Natural killer cell (primary cell): Measurements from ENCODE around the gene COPS9. TPM values are rescaled to one million over a fixed set of nuclear protein-coding genes. Genes with fewer than 3 reads are reported as not detected.
A peak's percentile ranks its signal among the peaks of the same experiment; 100 is the strongest.

Experiments
- ATAC-seq, 3 donors: fragments of 150-1000 bp in 2 of 3; fragments of 200-7000 bp in 1 of 3; cut with Tn5 transposase; 1 replicate in 1 of 3; 2 replicates in 2 of 3; pipeline ENCODE4 v1.10.0; 2021; ENCODE audit warnings: mild to moderate bottlenecking in 2 of 3, moderate library complexity in 2 of 3
- DNase-seq, 2 donors: peaks; one replicate each; pipeline versions ENCODE4 v3.0.0 to v3.0.0-alpha.2; 2013 to 2021; ENCODE audit warnings: mixed read lengths in 1 of 2
- H3K27ac ChIP-seq: one replicate; pipeline ENCODE4 v1.5.1; 2013; ENCODE audit warnings: mild to moderate bottlenecking, low read length
- H3K27me3 ChIP-seq: one replicate; pipeline ENCODE4 v1.6.1; 2013; ENCODE audit warnings: low read length; ENCODE audit not compliant: control insufficient read depth, insufficient read depth
- H3K36me3 ChIP-seq: one replicate; pipeline ENCODE4 v1.6.1; 2013; ENCODE audit warnings: low read length; ENCODE audit not compliant: control insufficient read depth, insufficient read depth
- H3K4me1 ChIP-seq: one replicate; pipeline ENCODE4 v1.6.1; 2013; ENCODE audit warnings: low read length; ENCODE audit not compliant: control insufficient read depth, insufficient read depth
- H3K4me3 ChIP-seq: one replicate; pipeline ENCODE4 v1.5.1; 2013; ENCODE audit warnings: low read length
- H3K9me3 ChIP-seq: one replicate; pipeline ENCODE4 v1.6.1; 2013; ENCODE audit warnings: low read length; ENCODE audit not compliant: control insufficient read depth, insufficient read depth
- H3K27ac Mint-ChIP-seq, 2 donors: one replicate each; pipeline ENCODE4 v1.8.0; 2022; ENCODE audit warnings: mild to moderate bottlenecking in 2 of 2, mixed read lengths in 2 of 2, moderate library complexity in 1 of 2
- H3K27me3 Mint-ChIP-seq, 2 donors: one replicate each; pipeline ENCODE4 v1.8.0; 2022; ENCODE audit warnings: low read depth in 2 of 2, mixed read lengths in 2 of 2
- H3K36me3 Mint-ChIP-seq: one replicate; pipeline ENCODE4 v1.8.0; 2022; ENCODE audit warnings: mixed read lengths
- H3K4me1 Mint-ChIP-seq, 2 donors: one replicate each; pipeline ENCODE4 v1.8.0; 2022; ENCODE audit warnings: mixed read lengths in 2 of 2
- H3K4me3 Mint-ChIP-seq: one replicate; pipeline ENCODE4 v1.8.0; 2022; ENCODE audit warnings: mild to moderate bottlenecking, moderate library complexity, mixed read lengths
- H3K9me3 Mint-ChIP-seq, 2 donors: one replicate each; pipeline ENCODE4 v1.8.0; 2022; ENCODE audit warnings: mixed read lengths in 2 of 2
- CTCF ChIP-seq: fragments of 200-600 bp; IDR thresholded peaks from one replicate; pipeline ENCODE4 v1.8.0; 2022; ENCODE audit warnings: antibody characterized with exemption
- WGBS: methylation state at CpG from one replicate; pipeline ENCODE4 v1.1.7; 2013; ENCODE audit warnings: missing lambda C conversion rate; ENCODE audit not compliant: insufficient coverage; 5-methylcytosine and 5-hydroxymethylcytosine counted together
- intact Hi-C: fragments of 100-400 bp; cut with micrococcal nuclease; formaldehyde crosslinking; loops from one replicate; pipeline ENCODE4 v1.14.2; 2022
- total RNA-seq, 4 donors: library from RNA; stranded (reverse); fragments of 120-200 nt in 1 of 4; gene quantifications; one replicate each; pipeline versions ENCODE4 v1.2.3 to v1.2.4, GENCODE V29; 2013 to 2022

The COPS9 gene
- total RNA-seq, 3 donors from 2014 or later (not counting 1 experiment from before 2014, with no cell fraction given) = 51.5 to 76.5 (median 53.5) TPM

- TF ChIP-seq CTCF = no peak
- intact Hi-C loops = no loop called here
- peaks cover 27% of the 10 kb centered on the region for H3K4me1 ChIP-seq
- H3K9me3 ChIP-seq = no peaks in the 10 kb centered on the region
- Mint-ChIP-seq H3K27ac (no peak overlapping the region), H3K9me3 (no peaks in the 10 kb centered on the region), H3K36me3 (no peaks in the 10 kb centered on the region), H3K4me1 (peaks cover 16 to 31% of the 10 kb centered on the region in 2 donors), H3K27me3 (no peaks in the 10 kb centered on the region), H3K4me3 (no peak overlapping the region)
- 90% methylated on average over 15 of the region's 15 CpGs for WGBS
- no peak overlapping the region for H3K4me3 ChIP-seq
- H3K27me3 ChIP-seq = no peaks in the 10 kb centered on the region
- no peak overlapping the region for H3K27ac ChIP-seq
- ATAC-seq = no peak
- no peaks in the 10 kb centered on the region for H3K36me3 ChIP-seq
- peak in 1 of 2 donors; percentile 14 for DNase-seq
Observed at GRCh38 chr2:240139011-240139441, 2.9 kb upstream of the COPS9 start.

GRCh38 chr2:240138254-240138984 is 2.3 kb upstream of the COPS9 start:
- Histone ChIP-seq H3K4me1 (peaks cover 25% of the 10 kb centered on the region), H3K36me3 (peaks cover 5% of the 10 kb centered on the region), H3K4me3 (no peak overlapping the region), H3K27ac (no peak overlapping the region), H3K27me3 (no peaks in the 10 kb centered on the region), H3K9me3 (no peaks in the 10 kb centered on the region)
- H3K4me3 Mint-ChIP-seq = peak overlapping the region; percentile 9
- no peaks in the 10 kb centered on the region for H3K36me3 Mint-ChIP-seq
- no peak overlapping the region for H3K27ac Mint-ChIP-seq
- peak in 1 of 2 donors; percentile 11 for DNase-seq
- 92% methylated on average over 9 of the region's 9 CpGs for WGBS
- no peaks in the 10 kb centered on the region for H3K9me3 Mint-ChIP-seq
- no peak for TF ChIP-seq CTCF
- no peaks in the 10 kb centered on the region for H3K27me3 Mint-ChIP-seq
- intact Hi-C loops = no loop called here
- ATAC-seq = no peak
- H3K4me1 Mint-ChIP-seq = peaks cover 16 to 32% of the 10 kb centered on the region in 2 donors

GRCh38 chr2:240137596-240138253 is 1.6 kb upstream of the COPS9 start:
- no peaks in the 10 kb centered on the region for H3K27me3 ChIP-seq
- Mint-ChIP-seq H3K4me3 (peak overlapping the region; percentile 95), H3K27me3 (no peaks in the 10 kb centered on the region), H3K9me3 (no peaks in the 10 kb centered on the region), H3K4me1 (peaks cover 21 to 32% of the 10 kb centered on the region in 2 donors), H3K27ac (no peak overlapping the region), H3K36me3 (no peaks in the 10 kb centered on the region)
- 97% methylated on average over 18 of the region's 19 CpGs for WGBS
- no peak overlapping the region for H3K27ac ChIP-seq
- H3K9me3 ChIP-seq = no peaks in the 10 kb centered on the region
- no peak overlapping the region for H3K4me3 ChIP-seq
- TF ChIP-seq CTCF = no peak
- peak in 1 of 2 donors; percentile 16 for DNase-seq
- peaks cover 12% of the 10 kb centered on the region for H3K36me3 ChIP-seq
- peaks cover 25% of the 10 kb centered on the region for H3K4me1 ChIP-seq
- intact Hi-C loops = no loop called here
- ATAC-seq = no peak
